ENCODE data around the gene STX1A. TPM values are rescaled to one million over a fixed set of nuclear protein-coding genes. Genes with fewer than 3 reads are reported as not detected.

The STX1A gene
- total RNA-seq, 1 donor from 2014 or later = 13.2 TPM

- peaks cover 8% of the 10 kb centered on the region for H3K27me3 Mint-ChIP-seq (ENCODE audit: unreplicated experiment)
- peak overlapping the region; percentile 91 for H3K4me3 Mint-ChIP-seq (ENCODE audit: unreplicated experiment)
- peak overlapping the region; percentile 84 for H3K27ac Mint-ChIP-seq (ENCODE audit: unreplicated experiment)
- H3K36me3 Mint-ChIP-seq (ENCODE audit: low read depth, unreplicated experiment) = no peaks in the 10 kb centered on the region
- TF ChIP-seq CTCF (IDR thresholded peaks at IDR 0.05; ENCODE audit: unreplicated experiment) = no peak
- no peaks in the 10 kb centered on the region for H3K9me3 Mint-ChIP-seq (ENCODE audit: unreplicated experiment)
- peaks cover 14% of the 10 kb centered on the region for H3K4me1 Mint-ChIP-seq (ENCODE audit: unreplicated experiment)
- no peak for DNase-seq (ENCODE audit: low spot score)
Observed at GRCh38 chr7:73739387-73739767, 19.9 kb upstream of the STX1A start.

- Mint-ChIP-seq H3K4me3 (ENCODE audit: unreplicated experiment) (peak within 1 kb of the TSS; percentile 91), H3K4me1 (ENCODE audit: unreplicated experiment) (peaks cover 14% of the 10 kb centered on the region), H3K27ac (ENCODE audit: unreplicated experiment) (peak within 1 kb of the TSS; percentile 84), H3K36me3 (ENCODE audit: low read depth, unreplicated experiment) (no peaks in the 10 kb centered on the region), H3K27me3 (ENCODE audit: unreplicated experiment) (peaks cover 6% of the 10 kb centered on the region), H3K9me3 (ENCODE audit: unreplicated experiment) (no peaks in the 10 kb centered on the region)
- TF ChIP-seq CTCF (IDR thresholded peaks at IDR 0.05; ENCODE audit: unreplicated experiment) = no peak
- peak; percentile 98 for DNase-seq (ENCODE audit: low spot score)
Observed at GRCh38 chr7:73738612-73739386, 19.3 kb upstream of the STX1A start, which contains the start of gene ABHD11. Gene ABHD11, minus strand, starts transcription at chr7:73738802. Its CDS starts 32 bp downstream, at chr7:73738770.

GRCh38 chr7:73738220-73738611 lies 18.7 kb upstream of the STX1A start:
- peak overlapping the region; percentile 88 for H3K4me3 Mint-ChIP-seq (ENCODE audit: unreplicated experiment)
- H3K27ac Mint-ChIP-seq (ENCODE audit: unreplicated experiment) = no peak overlapping the region
- no peak for TF ChIP-seq CTCF (IDR thresholded peaks at IDR 0.05; ENCODE audit: unreplicated experiment)
- no peaks in the 10 kb centered on the region for H3K36me3 Mint-ChIP-seq (ENCODE audit: low read depth, unreplicated experiment)
- peaks cover 8% of the 10 kb centered on the region for H3K4me1 Mint-ChIP-seq (ENCODE audit: unreplicated experiment)
- H3K9me3 Mint-ChIP-seq (ENCODE audit: unreplicated experiment) = no peaks in the 10 kb centered on the region
- DNase-seq (ENCODE audit: low spot score) = peak; percentile 48
- peaks cover 4% of the 10 kb centered on the region for H3K27me3 Mint-ChIP-seq (ENCODE audit: unreplicated experiment)

DNA sequence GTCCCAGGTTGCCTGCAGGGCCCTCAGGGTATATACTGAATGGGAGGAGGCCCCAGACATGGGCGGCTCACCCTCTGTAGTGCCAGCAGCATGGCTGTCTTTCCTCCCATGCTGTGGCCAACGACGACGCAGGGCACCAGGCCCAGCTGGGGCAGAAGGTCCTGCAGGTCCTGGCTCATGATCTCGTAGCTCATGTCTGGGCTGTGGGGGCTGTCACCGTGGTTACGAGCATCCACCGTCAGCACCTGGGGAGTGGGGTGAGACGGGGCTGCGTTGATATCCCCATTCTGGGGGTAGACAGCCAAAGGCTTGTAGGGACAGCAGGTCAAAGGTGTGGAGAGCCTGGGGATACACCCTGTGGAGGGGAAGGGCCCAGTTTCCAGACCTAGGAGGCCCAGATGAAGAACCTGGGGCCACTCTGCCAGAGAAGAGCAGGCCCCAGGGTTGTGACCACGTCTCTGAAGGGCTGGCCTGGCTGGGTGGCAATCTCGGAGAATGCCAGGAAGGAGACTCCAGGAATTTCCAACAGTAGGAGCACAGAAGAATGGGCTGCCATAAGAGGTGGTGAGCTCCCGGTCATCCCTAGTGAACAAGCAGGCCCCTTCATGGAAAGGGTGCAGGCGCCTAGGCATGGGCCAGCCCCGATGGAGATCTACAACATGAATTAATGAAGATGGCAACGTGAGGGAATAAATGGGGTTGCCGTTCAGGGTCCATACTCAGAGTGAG lies 18.2 kb upstream of the STX1A start:
- H3K36me3 Mint-ChIP-seq (ENCODE audit: low read depth, unreplicated experiment) = no peaks in the 10 kb centered on the region
- no peak for DNase-seq (ENCODE audit: low spot score)
- no peak for TF ChIP-seq CTCF (IDR thresholded peaks at IDR 0.05; ENCODE audit: unreplicated experiment)
- peaks cover 3% of the 10 kb centered on the region for H3K27me3 Mint-ChIP-seq (ENCODE audit: unreplicated experiment)
- H3K4me3 Mint-ChIP-seq (ENCODE audit: unreplicated experiment) = peak overlapping the region; percentile 88
- H3K4me1 Mint-ChIP-seq (ENCODE audit: unreplicated experiment) = peaks cover 5% of the 10 kb centered on the region
- no peaks in the 10 kb centered on the region for H3K9me3 Mint-ChIP-seq (ENCODE audit: unreplicated experiment)
- H3K27ac Mint-ChIP-seq (ENCODE audit: unreplicated experiment) = no peak overlapping the region

GRCh38 chr7:73736885-73737284 lies 17.4 kb upstream of the STX1A start:
- no peak overlapping the region for H3K27ac Mint-ChIP-seq (ENCODE audit: unreplicated experiment)

More at GRCh38 chr7:73736885-73737284, 17.4 kb upstream of the STX1A start:
- no peak for DNase-seq (ENCODE audit: low spot score)
- peaks cover 3% of the 10 kb centered on the region for H3K27me3 Mint-ChIP-seq (ENCODE audit: unreplicated experiment)
- no peak overlapping the region for H3K4me3 Mint-ChIP-seq (ENCODE audit: unreplicated experiment)
- H3K4me1 Mint-ChIP-seq (ENCODE audit: unreplicated experiment) = no peaks in the 10 kb centered on the region
- no peaks in the 10 kb centered on the region for H3K36me3 Mint-ChIP-seq (ENCODE audit: low read depth, unreplicated experiment)
- H3K9me3 Mint-ChIP-seq (ENCODE audit: unreplicated experiment) = no peaks in the 10 kb centered on the region
- no peak for TF ChIP-seq CTCF (IDR thresholded peaks at IDR 0.05; ENCODE audit: unreplicated experiment)

All from endothelial cell (in vitro differentiated cells).